ENCODE data around the gene CANT1.

DNA sequence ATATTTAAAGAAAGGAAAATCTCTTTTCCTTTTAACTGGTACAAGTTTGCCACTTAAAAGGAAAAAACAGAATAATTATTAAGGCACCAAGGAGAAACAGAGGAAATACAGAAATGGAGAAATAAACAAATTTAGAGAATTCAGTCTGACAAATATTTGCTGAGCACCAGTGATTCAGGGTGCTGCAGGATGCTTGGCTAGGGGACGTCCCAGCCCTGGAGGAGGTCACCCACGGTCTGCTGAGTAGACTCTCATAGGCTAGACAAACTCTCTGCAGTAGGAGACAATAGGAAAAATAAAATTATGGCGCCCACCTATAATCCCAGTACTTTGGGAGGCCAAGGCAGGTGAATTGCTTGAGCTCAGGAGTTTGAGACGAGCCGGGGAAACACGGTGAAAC, 30.3 kb upstream of the CANT1 start:
- no peak for TF ChIP-seq CTCF (IDR thresholded peaks at IDR 0.05 in 2 of 3, conservative IDR thresholded peaks at IDR 0.05 in 1 of 3; ENCODE audit: borderline replicate concordance in 1 of 3, insufficient read depth in 1 of 3, low read depth in 2 of 3, low read length in 2 of 3)
- no peak for TF ChIP-seq POLR2A (IDR thresholded peaks at IDR 0.05; ENCODE audit: borderline replicate concordance, extremely low read depth, insufficient read depth, insufficient read length)
- TF ChIP-seq JUND (IDR thresholded peaks at IDR 0.05): no peak
- TF ChIP-seq EZH2 (IDR thresholded peaks at IDR 0.05): no peak
- no peak for TF ChIP-seq ZNF274 (IDR thresholded peaks at IDR 0.05; ENCODE audit: low read depth, low read length)
- TF ChIP-seq TCF7L2 (IDR thresholded peaks at IDR 0.05; ENCODE audit: borderline replicate concordance, extremely low read depth, insufficient read depth, insufficient read length): no peak
- TF ChIP-seq RAD21 (IDR thresholded peaks at IDR 0.05; ENCODE audit: low read depth): no peak
- TF ChIP-seq POLR2AphosphoS5 (IDR thresholded peaks at IDR 0.05; ENCODE audit: low read depth, low read length): no peak
- TF ChIP-seq EZH2phosphoT487 (IDR thresholded peaks at IDR 0.05; ENCODE audit: borderline replicate concordance): no peak

Measured in HCT116 (cell line).